Stimulated activated CD4-positive, alpha-beta T cell treated with anti-CD3 and anti-CD28 coated beads, Interleukin-12 subunit alpha, Interleukin-12 subunit beta, amount 100 ng/mL, for 4 hours (primary cell): ENCODE measurements around the gene NUP210.

Experiments used
- DNase-seq: peaks from one replicate; pipeline ENCODE4 v3.0.0-alpha.2; 2020

Gene NUP210

DNA sequence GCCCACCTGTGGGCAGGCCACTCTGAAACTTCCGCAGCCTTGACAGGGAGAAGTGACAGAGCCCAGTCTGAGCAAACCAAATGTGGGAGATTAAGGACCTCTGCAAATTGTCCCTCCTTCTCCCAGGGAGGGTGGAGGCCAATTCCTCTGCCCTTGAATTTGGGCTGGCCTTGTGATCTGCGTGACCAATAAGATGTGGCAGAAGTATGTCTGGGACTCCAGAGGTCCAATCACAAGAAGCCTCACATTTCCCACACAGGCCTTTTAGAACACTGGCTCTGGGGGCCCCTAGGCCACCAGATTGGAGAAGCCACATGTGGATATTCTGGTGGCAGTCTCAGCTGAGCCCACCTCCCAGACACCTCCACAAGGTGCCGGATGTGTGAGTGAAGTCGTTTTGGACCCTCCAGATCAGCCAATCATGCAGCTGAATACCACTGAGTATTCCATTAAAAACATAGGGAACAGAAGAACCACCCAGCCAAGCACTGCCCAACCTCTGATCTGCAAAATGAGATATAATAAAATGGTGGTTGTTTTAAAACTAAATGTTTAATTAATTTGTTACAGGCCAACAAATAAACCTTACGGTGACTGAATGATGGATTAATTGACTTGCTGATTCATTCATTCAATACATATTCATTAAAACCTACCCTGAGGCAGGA lies 150.3 kb downstream of the NUP210 start:
- no peak for DNase-seq

DNA sequence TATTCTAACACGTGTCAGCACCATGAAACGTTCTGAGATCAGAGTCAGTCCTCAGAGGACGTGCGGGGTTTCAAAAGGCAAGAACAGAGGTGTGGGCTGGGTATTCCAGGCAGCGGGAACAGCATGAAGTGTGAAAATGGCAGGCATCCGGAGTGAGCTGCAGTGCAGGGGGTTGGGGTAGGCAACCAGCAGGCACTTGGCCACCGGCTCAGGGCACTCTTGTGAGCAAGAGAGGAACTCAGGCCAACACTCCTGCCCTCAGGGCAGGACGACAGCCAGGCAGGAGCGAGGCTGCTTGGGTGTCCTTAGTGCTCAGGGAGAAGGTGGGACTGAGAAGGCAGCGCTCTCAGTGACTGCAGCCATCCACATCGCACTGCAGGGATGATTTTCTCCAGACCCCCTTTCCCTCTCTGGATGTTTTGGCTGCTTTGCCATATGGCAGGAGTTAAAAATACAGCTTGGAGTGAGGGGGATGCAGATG lies 151.1 kb downstream of the NUP210 start:
- DNase-seq: no peak

DNA sequence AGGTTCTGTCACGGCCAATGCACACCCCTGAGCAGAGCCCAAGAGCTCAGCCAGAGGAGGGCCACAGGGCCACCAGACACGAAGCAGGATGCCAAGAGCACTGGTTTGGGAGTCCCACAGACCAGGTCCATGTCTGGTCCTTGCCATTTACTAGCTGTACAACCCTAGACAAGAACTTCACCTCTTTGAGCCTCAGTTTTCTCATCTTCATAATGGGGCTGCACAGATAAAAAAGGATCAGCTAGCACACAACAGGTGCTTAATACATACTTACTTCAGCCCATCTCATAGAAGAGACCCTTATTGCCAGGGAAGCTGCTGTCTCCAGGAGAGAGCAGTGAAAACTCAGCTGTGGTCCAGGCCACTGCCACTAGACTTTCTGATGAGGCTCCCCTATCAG lies 152.0 kb downstream of the NUP210 start:
- DNase-seq: no peak

- DNase-seq: no peak
Observed at GRCh38 chr3:13266651-13267362, 153.3 kb downstream of the NUP210 start.
